ENCODE results near the gene ARG2. TPM values are rescaled to one million over a fixed set of nuclear protein-coding genes. Genes with fewer than 3 reads are reported as not detected.

Gene ARG2
- total and polyA plus RNA-seq, 2 of the 4 experiments (the other 2 are of a cell fraction) = 1.1 to 2.5 TPM

GRCh38 chr14:67595392-67595791, 24.3 kb upstream of the ARG2 start:
- ChIA-PET POLR2A (ENCODE audit: unreplicated experiment) (no interaction called here), CTCF (interaction anchor here (0.7 kb wide), 1 partner anchor 74 kb away, joined by 3 read pairs; no protein-coding TSS in a partner anchor)
- no TSS peak for BruUV-seq (replicated peaks)
- Histone ChIP-seq H2AK5ac (ENCODE audit: low read depth, low read length) (no peak overlapping the region), H3K27ac (ENCODE audit: insufficient read depth, low read length) (no peak overlapping the region), H2BK5ac (ENCODE audit: low read depth, low read length, poor library complexity, severe bottlenecking) (no peak overlapping the region), H2AK9ac (replicated peaks; ENCODE audit: low read depth, low read length, poor library complexity) (no peak overlapping the region), H3K9me3 (ENCODE audit: control insufficient read depth, insufficient read depth, low read length) (no peaks in the 10 kb centered on the region), H3K14ac (replicated peaks; ENCODE audit: low read depth, low read length) (no peak overlapping the region), H3K9me1 (ENCODE audit: insufficient read depth, low read length) (peaks cover 2% of the 10 kb centered on the region; the same call in 1 of the 2 replicates), H3K18ac (ENCODE audit: low read depth, low read length) (no peak overlapping the region), H3K4me3 (ENCODE audit: insufficient read depth, low read depth, low read length) (no peak overlapping the region), H3K36me3 (ENCODE audit: control insufficient read depth, insufficient read depth, low read length) (peaks cover 7% of the 10 kb centered on the region; the same call in 1 of the 2 replicates), H3K56ac (ENCODE audit: extremely low read depth, insufficient read depth, low read length) (no peak overlapping the region), H2BK120ac (ENCODE audit: low read depth, low read length) (no peak overlapping the region), H2AFZ (replicated peaks; ENCODE audit: low read length, poor library complexity) (no peak overlapping the region), H4K91ac (ENCODE audit: insufficient read depth, low read depth, low read length) (no peak overlapping the region), H3K4me1 (ENCODE audit: control insufficient read depth, insufficient read depth, low read length) (no peaks in the 10 kb centered on the region), H4K5ac (ENCODE audit: low read depth, low read length) (no peak overlapping the region), H4K8ac (ENCODE audit: low read depth in 2 of 2, low read length in 2 of 2) (no peak overlapping the region), H3K27me3 (ENCODE audit: control insufficient read depth, insufficient read depth, low read length) (no peaks in the 10 kb centered on the region), H3K79me1 (ENCODE audit: low read depth in 1 of 2, low read length in 2 of 2) (peaks cover 0 to 4% of the 10 kb centered on the region in 2 experiments; a peak in 1 of 4 replicates), H3K4ac (ENCODE audit: low read depth, low read length) (no peak overlapping the region), H2BK15ac (ENCODE audit: low read depth, low read length) (no peak overlapping the region), H3K9ac (ENCODE audit: low read depth, low read length) (no peak overlapping the region), H3K23ac (ENCODE audit: low read depth, low read length) (no peak overlapping the region), H3K4me2 (ENCODE audit: low read depth, low read length) (no peak overlapping the region), H2BK20ac (ENCODE audit: low read depth, low read length) (no peak overlapping the region), H4K20me1 (ENCODE audit: insufficient read depth, low read length) (no peaks in the 10 kb centered on the region)
- TF ChIP-seq CHD1 (IDR thresholded peaks at IDR 0.05; ENCODE audit: low read depth, low read length) (no peak), MAZ (IDR thresholded peaks at IDR 0.05; ENCODE audit: borderline replicate concordance, low read depth, low read length) (no peak), USF2 (IDR thresholded peaks at IDR 0.05; ENCODE audit: low read depth, low read length) (no peak), CEBPB (IDR thresholded peaks at IDR 0.05; ENCODE audit: low read depth, low read length) (no peak), NFE2L2 (IDR thresholded peaks at IDR 0.05; ENCODE audit: low read depth, low read length) (no peak), BHLHE40 (IDR thresholded peaks at IDR 0.05; ENCODE audit: low read depth, low read length) (no peak), RCOR1 (IDR thresholded peaks at IDR 0.05; ENCODE audit: insufficient replicate concordance, low read length) (no peak)
- in situ Hi-C loops (cut with MboI; ENCODE audit: low sequenced_read_pairs) = no loop called here
- no peak for DNase-seq
- dilution Hi-C loops (cut with HindIII; ENCODE audit: low sequenced_read_pairs, unreplicated experiment) = no loop called here
- no peak for ATAC-seq (ENCODE audit: low read depth)
- intact Hi-C loops (cut with micrococcal nuclease) = no loop called here
- no CpG with 5 or more reads among the region's 2 CpGs for WGBS, 2 experiments (ENCODE audit: extremely low coverage in 2 of 2, insufficient read length in 1 of 2)

All from IMR-90 (cell line).